Glomerular visceral epithelial cell (primary cell): ENCODE measurements around the gene ZEB1.
A peak's percentile ranks its signal among the peaks of the same experiment; 100 is the strongest.
"Not testable (repeated sequence)": the region's sequence is repeated elsewhere in the genome, so short reads cannot be mapped to it uniquely, and the experiment has no call there.

Experiments
- DNase-seq: peaks from one replicate; pipeline ENCODE4 v3.0.0-alpha.2; 2016; ENCODE audit errors: extremely low spot score

ZEB1 gene

GRCh38 chr10:31422634-31423033 is 103.6 kb downstream of the ZEB1 start:
- DNase-seq: no peak

GRCh38 chr10:31424473-31424872 is 105.5 kb downstream of the ZEB1 start:
- no peak for DNase-seq

GRCh38 chr10:31426401-31426800 is 107.4 kb downstream of the ZEB1 start:
- DNase-seq: peak; percentile 54

- DNase-seq: peak; percentile 17
These were observed 108.3 kb downstream of the ZEB1 start for GRCh38 chr10:31427334-31427733.

GRCh38 chr10:31428499-31428898 is 109.5 kb downstream of the ZEB1 start:
- not testable (repeated sequence) for DNase-seq

GRCh38 chr10:31431021-31431420 is 112.0 kb downstream of the ZEB1 start:
- DNase-seq: no peak

GRCh38 chr10:31437959-31438358 is 118.9 kb downstream of the ZEB1 start:
- no peak for DNase-seq

- DNase-seq: no peak
These were observed 132.8 kb downstream of the ZEB1 start for GRCh38 chr10:31451766-31452165.

- no peak for DNase-seq
These were observed 137.5 kb downstream of the ZEB1 start for GRCh38 chr10:31456468-31456867.

GRCh38 chr10:31457858-31458257 is 138.8 kb downstream of the ZEB1 start:
- no peak for DNase-seq

- DNase-seq: no peak
These were observed 140.0 kb downstream of the ZEB1 start for GRCh38 chr10:31458974-31459373.

- DNase-seq: no peak
These were observed 141.2 kb downstream of the ZEB1 start for GRCh38 chr10:31460242-31460641.

GRCh38 chr10:31464552-31464951 is 145.5 kb downstream of the ZEB1 start:
- DNase-seq: no peak

GRCh38 chr10:31466313-31466712 is 147.3 kb downstream of the ZEB1 start:
- no peak for DNase-seq

GRCh38 chr10:31467791-31468535 is 148.9 kb downstream of the ZEB1 start:
- peak; percentile 6 for DNase-seq

GRCh38 chr10:31468536-31468859 is 149.5 kb downstream of the ZEB1 start:
- no peak for DNase-seq

GRCh38 chr10:31475519-31475918 is 156.5 kb downstream of the ZEB1 start:
- no peak for DNase-seq

- no peak for DNase-seq
These were observed 157.1 kb downstream of the ZEB1 start for GRCh38 chr10:31476088-31476487.

- no peak for DNase-seq
These were observed 158.6 kb downstream of the ZEB1 start for GRCh38 chr10:31477584-31477983.

- no peak for DNase-seq
These were observed 160.7 kb downstream of the ZEB1 start for GRCh38 chr10:31479752-31480151.

GRCh38 chr10:31483546-31483945 is 164.5 kb downstream of the ZEB1 start:
- DNase-seq: no peak

- DNase-seq: no peak
These were observed 165.6 kb downstream of the ZEB1 start for GRCh38 chr10:31484431-31485135.

- DNase-seq: peak; percentile 42
These were observed 172.0 kb downstream of the ZEB1 start for GRCh38 chr10:31490858-31491504.
